Calu3 (cell line): ENCODE data around the gene THOC5. TPM values are rescaled to one million over a fixed set of nuclear protein-coding genes. Genes with fewer than 3 reads are reported as not detected.
A peak's percentile ranks its signal among the peaks of the same experiment; 100 is the strongest.

Source experiments
- BruUV-seq: library from RNA; stranded (reverse); fragments of 400-500 nt; replicated peaks from 2 replicates; lab custom pipeline; 2021; lab: Mats Ljungman, UMichigan
- CTCF ChIA-PET: fragments of 300-600 bp; sonication (Branson Sonifier 250); formaldehyde crosslinking; loops from one replicate; lab custom pipeline; 2022; ENCODE audit warnings: antibody characterized with exemption; lab: Charles Lee
- DNase-seq: peaks from one replicate; pipeline ENCODE4 v3.0.0; 2022
- H3K27ac Mint-ChIP-seq: one replicate; pipeline ENCODE4 v1.8.0; 2022; ENCODE audit warnings: mixed read lengths; ENCODE audit not compliant: unreplicated experiment
- H3K27me3 Mint-ChIP-seq: one replicate; pipeline ENCODE4 v1.8.0; 2022; ENCODE audit warnings: mixed read lengths; ENCODE audit not compliant: unreplicated experiment
- H3K36me3 Mint-ChIP-seq: one replicate; pipeline ENCODE4 v1.8.0; 2022; ENCODE audit warnings: mild to moderate bottlenecking, moderate library complexity, mixed read lengths; ENCODE audit not compliant: insufficient read depth, unreplicated experiment
- H3K4me1 Mint-ChIP-seq: one replicate; pipeline ENCODE4 v1.8.0; 2022; ENCODE audit warnings: mild to moderate bottlenecking, low read depth, mixed read lengths; ENCODE audit not compliant: unreplicated experiment
- H3K4me3 Mint-ChIP-seq: one replicate; pipeline ENCODE4 v1.8.0; 2022; ENCODE audit warnings: mild to moderate bottlenecking, low read depth, moderate library complexity, mixed read lengths; ENCODE audit not compliant: unreplicated experiment
- H3K9me3 Mint-ChIP-seq: one replicate; pipeline ENCODE4 v1.8.0; 2022; ENCODE audit warnings: low read depth, mixed read lengths; ENCODE audit not compliant: unreplicated experiment
- CTCF ChIP-seq: fragments of 200-600 bp; IDR thresholded peaks from one replicate; pipeline ENCODE4 v1.8.0; 2022; ENCODE audit warnings: antibody characterized with exemption; ENCODE audit not compliant: unreplicated experiment
- intact Hi-C: fragments of 100-400 bp; cut with micrococcal nuclease; formaldehyde crosslinking; loops from one replicate; pipeline ENCODE4 v1.10.0; 2022; ENCODE audit not compliant: unreplicated experiment
- total RNA-seq: library from RNA; stranded (reverse); gene quantifications from 2 replicates; pipeline ENCODE4 v1.2.3, GENCODE V29; 2022

Gene THOC5
- total RNA-seq, 1 experiment from 2014 or later = 67.6 TPM

GRCh38 chr22:29458551-29458950, 95.0 kb downstream of the THOC5 start:
- CTCF ChIA-PET = no interaction called here
- H3K36me3 Mint-ChIP-seq = no peaks in the 10 kb centered on the region

DNA sequence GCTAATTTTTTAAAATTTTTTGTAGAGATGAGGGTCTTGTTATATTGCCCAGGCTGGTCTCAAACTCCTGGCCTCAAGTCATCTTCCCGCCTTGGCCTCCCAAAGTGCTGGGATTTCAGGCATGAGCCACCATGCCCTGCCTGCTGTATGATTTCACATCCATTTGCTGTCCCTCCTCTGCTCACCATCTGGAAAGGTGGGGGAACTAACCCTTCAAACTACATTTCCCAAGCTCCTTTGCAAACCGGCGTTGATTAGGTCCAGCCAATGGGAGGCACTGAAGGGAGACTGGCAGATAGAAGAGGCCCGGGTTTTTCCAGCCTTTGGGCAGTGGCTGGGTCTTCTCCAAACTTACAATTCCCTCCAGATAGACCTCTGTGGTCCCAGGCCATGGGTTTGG, 95.8 kb downstream of the THOC5 start:
- peak; percentile 51 for DNase-seq
- CTCF ChIA-PET = interaction anchor here (1.0 kb wide), 1 partner anchor 10 kb away, joined by 4 read pairs; no protein-coding TSS in a partner anchor
- no peak for TF ChIP-seq CTCF
- Mint-ChIP-seq H3K9me3 (no peaks in the 10 kb centered on the region), H3K4me1 (no peaks in the 10 kb centered on the region), H3K4me3 (no peak overlapping the region), H3K27me3 (no peaks in the 10 kb centered on the region), H3K36me3 (no peaks in the 10 kb centered on the region), H3K27ac (no peak overlapping the region)
- intact Hi-C loops = no loop called here
- BruUV-seq = no TSS peak

More at GRCh38 chr22:29458551-29458950, 95.0 kb downstream of the THOC5 start:
- Mint-ChIP-seq H3K4me1 (no peaks in the 10 kb centered on the region), H3K9me3 (no peaks in the 10 kb centered on the region), H3K27me3 (no peaks in the 10 kb centered on the region), H3K4me3 (no peak overlapping the region), H3K27ac (no peak overlapping the region)
- no TSS peak for BruUV-seq
- intact Hi-C loops = no loop called here
- no peak for TF ChIP-seq CTCF
- no peak for DNase-seq

DNA sequence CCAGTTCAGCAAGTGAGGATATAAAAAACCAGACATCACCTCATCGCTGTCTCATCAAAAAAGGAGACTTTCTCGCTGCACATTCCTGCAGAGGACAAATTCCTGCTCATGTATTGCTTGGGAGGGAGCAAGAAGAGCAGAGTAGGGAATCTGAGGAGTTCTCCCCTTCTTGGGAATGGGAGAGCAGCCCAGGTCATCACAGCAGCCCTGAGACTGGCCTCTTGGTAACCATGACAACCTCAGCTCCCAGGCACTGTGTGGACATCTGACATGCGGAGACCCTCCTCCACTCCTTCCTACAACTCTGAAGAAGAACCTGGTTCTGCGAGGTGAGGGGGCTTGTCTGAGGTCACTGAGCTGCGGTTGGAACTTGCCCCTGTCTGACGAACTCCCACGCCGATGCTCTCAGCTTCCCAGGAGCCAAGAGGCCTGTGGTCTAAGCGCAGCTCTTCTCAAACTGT, 97.3 kb downstream of the THOC5 start:
- no peak for DNase-seq
- H3K27me3 Mint-ChIP-seq = no peaks in the 10 kb centered on the region
- BruUV-seq = no TSS peak
- no peak overlapping the region for H3K27ac Mint-ChIP-seq
- H3K36me3 Mint-ChIP-seq = no peaks in the 10 kb centered on the region
- H3K4me1 Mint-ChIP-seq = no peaks in the 10 kb centered on the region
- no peaks in the 10 kb centered on the region for H3K9me3 Mint-ChIP-seq
- no peak overlapping the region for H3K4me3 Mint-ChIP-seq
- CTCF ChIA-PET = no interaction called here
- TF ChIP-seq CTCF = no peak
- intact Hi-C loops = no loop called here

Other genes starting within 250 kb of the THOC5 start
- gene GAS2L1, start 247.1 kb downstream of the THOC5 start, total RNA-seq = 16.6 and 16.9 TPM in 2 replicates
- 1.6 and 2.2 TPM in 2 replicates for gene RASL10A, start 238.1 kb downstream of the THOC5 start, total RNA-seq
- gene AP1B1, start 165.2 kb downstream of the THOC5 start, total RNA-seq = 88.9 and 92.7 TPM in 2 replicates
- not detected in 2 replicates for gene RFPL1, start 115.2 kb downstream of the THOC5 start, total RNA-seq
- gene NEFH, start 73.5 kb downstream of the THOC5 start, total RNA-seq = not detected in 2 replicates
- 115 and 117 TPM in 2 replicates for gene NIPSNAP1, start 27.4 kb upstream of the THOC5 start, total RNA-seq
- 117 and 132 TPM in 2 replicates for gene NF2, start 49.9 kb upstream of the THOC5 start, total RNA-seq
- not detected in 2 replicates for gene CABP7, start 166.2 kb upstream of the THOC5 start, total RNA-seq
- gene ZMAT5, start 213.2 kb upstream of the THOC5 start, total RNA-seq = 20.5 and 21.0 TPM in 2 replicates
- 113 and 120 TPM in 2 replicates for gene UQCR10, start 213.6 kb upstream of the THOC5 start, total RNA-seq